Hair follicular keratinocyte (primary cell): ENCODE measurements around the gene CCIN. TPM values are rescaled to one million over a fixed set of nuclear protein-coding genes. Genes with fewer than 3 reads are reported as not detected.

Experiments used
- total RNA-seq: library from RNA; depleted of rRNA; stranded (reverse); fragments of >200 nt; gene quantifications from 2 replicates; pipeline ENCODE4 v1.2.3, GENCODE V29; 2015

CCIN gene
- not detected in 2 replicates for total RNA-seq

DNA sequence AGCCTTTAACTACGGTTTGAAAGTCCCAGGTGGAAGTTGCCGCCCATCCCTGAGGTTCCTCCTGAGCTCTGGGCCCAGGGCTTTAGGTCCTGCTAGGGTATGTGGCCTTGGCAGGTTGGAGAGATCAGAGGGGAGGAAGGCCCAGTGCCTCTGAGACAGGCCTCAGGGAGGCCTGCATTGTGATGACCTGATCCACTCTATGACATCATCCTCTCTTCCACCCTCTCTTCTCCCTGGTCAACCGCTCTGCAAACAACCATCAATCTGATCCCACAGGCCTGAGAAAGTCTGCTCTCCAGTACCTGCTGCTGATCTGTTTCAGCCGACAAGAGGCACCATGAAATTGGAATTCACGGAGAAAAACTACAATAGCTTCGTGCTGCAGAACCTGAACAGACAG lies at the start of gene CCIN:
Gene CCIN (plus strand): TSS at position 223 of the 400 bp plus-strand sequence. CDS start 115 bp downstream, at position 338.

DNA sequence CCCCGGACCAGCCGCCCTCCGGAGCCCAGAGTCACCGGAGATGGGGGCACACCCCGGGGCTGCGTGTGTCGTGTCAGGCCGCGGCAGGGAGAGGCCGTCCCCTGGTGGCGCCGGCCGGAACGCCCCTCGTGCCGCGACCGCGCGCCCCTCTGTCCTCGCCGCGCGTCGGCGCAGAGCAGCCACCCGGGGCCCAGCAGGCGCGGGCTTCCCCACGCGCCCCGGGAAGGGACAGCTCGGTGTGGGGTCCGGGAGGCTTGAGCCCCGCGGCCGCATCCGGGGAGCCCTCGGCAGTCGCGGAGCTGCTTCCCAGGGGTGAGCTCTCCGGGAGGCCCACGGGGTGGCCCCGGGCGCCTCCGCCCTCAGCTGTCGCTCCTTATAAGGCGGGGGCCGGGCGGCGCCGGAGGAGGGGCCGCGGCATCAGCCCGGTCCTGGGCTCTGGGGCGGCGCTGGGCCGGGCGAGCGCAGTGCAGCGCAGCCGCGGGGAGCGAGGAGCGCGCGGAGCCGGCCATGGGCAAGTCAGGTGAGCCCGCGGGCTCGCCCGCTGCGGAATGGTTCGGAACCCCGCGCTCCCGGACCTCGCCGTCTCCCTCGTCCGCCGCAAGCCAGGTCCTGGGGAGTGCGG lies 32.8 kb upstream of the CCIN start, which contains the start of gene GLIPR2:
Gene GLIPR2 (plus strand): TSS at position 462 of the 622 bp plus-strand sequence. CDS start 46 bp downstream, at position 508.

DNA sequence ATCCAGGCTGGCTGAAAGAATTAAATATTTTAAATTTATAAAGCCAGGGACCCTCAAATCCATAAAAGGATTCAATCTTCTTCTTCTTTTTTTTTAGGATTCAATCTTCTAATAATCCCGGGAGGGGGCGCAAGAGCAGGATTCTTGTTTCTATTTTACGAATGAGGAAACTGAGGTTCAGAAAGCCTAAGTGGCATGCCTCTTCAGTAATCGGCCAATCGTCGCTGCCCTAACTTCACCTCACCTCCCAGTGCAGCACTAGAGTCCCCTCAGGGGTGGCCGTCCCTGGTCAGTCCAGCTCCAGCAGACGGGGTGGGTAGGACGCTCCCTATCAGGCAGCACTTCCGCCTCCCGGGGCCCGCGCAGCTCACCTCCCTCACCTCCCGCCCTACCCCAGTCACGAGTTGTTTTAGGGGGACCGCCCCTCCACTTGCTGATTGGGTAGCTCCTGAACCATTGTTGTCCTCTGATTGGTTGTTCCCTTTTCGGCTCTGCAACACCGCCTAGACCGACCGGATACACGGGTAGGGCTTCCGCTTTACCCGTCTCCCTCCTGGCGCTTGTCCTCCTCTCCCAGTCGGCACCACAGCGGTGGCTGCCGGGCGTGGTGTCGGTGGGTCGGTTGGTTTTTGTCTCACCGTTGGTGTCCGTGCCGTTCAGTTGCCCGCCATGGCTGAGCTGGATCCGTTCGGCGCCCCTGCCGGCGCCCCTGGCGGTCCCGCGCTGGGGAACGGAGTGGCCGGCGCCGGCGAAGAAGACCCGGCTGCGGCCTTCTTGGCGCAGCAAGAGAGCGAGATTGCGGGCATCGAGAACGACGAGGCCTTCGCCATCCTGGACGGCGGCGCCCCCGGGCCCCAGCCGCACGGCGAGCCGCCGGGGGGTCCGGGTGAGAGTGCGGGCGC lies 21.5 kb downstream of the CCIN start, which contains the start of gene CLTA:
Gene CLTA (plus strand): TSS at position 534 of the 902 bp plus-strand sequence. CDS start 136 bp downstream, at position 670.

Other genes with a start within 250 kb of the CCIN start
- gene OR2S2, start 211.2 kb upstream of the CCIN start, total RNA-seq = not detected in 2 replicates
- gene RECK, start 132.5 kb upstream of the CCIN start, total RNA-seq = 1.7 and 3.2 TPM in 2 replicates
- 0.86 and 1.7 TPM in 2 replicates for gene GLIPR2, start 32.7 kb upstream of the CCIN start, total RNA-seq
- 253 and 302 TPM in 2 replicates for gene CLTA, start 21.5 kb downstream of the CCIN start, total RNA-seq
- 16.1 and 20.3 TPM in 2 replicates for gene GNE, start 89.1 kb downstream of the CCIN start, total RNA-seq
- 3.5 and 8.0 TPM in 2 replicates for gene RNF38, start 230.9 kb downstream of the CCIN start, total RNA-seq